Pancreas (tissue), 10 donors: ENCODE measurements around the gene LEKR1. TPM values are rescaled to one million over a fixed set of nuclear protein-coding genes. Genes with fewer than 3 reads are reported as not detected.

Experiments
- ATAC-seq, 4 donors: fragments of 200-7000 bp; cut with Tn5 transposase; one replicate each; pipeline versions ENCODE4 v1.8.0 to v1.9.1; 2020; ENCODE audit warnings: mild to moderate bottlenecking in 4 of 4, moderate library complexity in 4 of 4
- DNase-seq, 6 donors: peaks; one replicate each; pipeline ENCODE4 v3.0.0-alpha.2; 2020
- FAIRE-seq: peaks from 2 replicates; lab custom pipeline; 2012; peaks lifted over from hg19 to GRCh38; lab: Jason Lieb, UNC
- H3K27ac ChIP-seq, 4 donors: fragments of 200-600 bp; sonication (generic); 1 replicate in 3 of 4; 2 replicates in 1 of 4; pipeline versions ENCODE4 v1.5.0 to v1.8.0; 2020
- H3K27me3 ChIP-seq, 4 donors: fragments of 200-600 bp; one replicate each; pipeline ENCODE4 v1.8.0; 2021
- H3K36me3 ChIP-seq, 3 donors: fragments of 200-600 bp; sonication (generic) in 1 of 3; one replicate each; pipeline versions ENCODE4 v1.5.0 to v1.8.0; 2020 to 2021
- H3K4me1 ChIP-seq, 3 donors: fragments of 200-600 bp; one replicate each; pipeline ENCODE4 v1.8.0; 2021
- H3K4me3 ChIP-seq, 4 donors: fragments of 200-600 bp; sonication (generic) in 2 of 4; one replicate each; pipeline versions ENCODE4 v1.5.0 to v1.8.0; 2020 to 2021
- H3K9me3 ChIP-seq, 4 donors: fragments of 200-600 bp; one replicate each; pipeline ENCODE4 v1.8.0; 2021
- WGBS, 2 donors: extraction: QIAGEN DNeasy Blood & Tissue Kit; methylation state at CpG; one replicate each; pipeline ENCODE4 v1.1.7; 2013; 5-methylcytosine and 5-hydroxymethylcytosine counted together
- intact Hi-C, 3 donors: fragments of 100-400 bp; cut with DNase I; formaldehyde crosslinking; loops; one replicate each; pipeline versions ENCODE4 v1.11.1 to v1.14.2; 2022
- polyA plus RNA-seq, 2 donors: library from polyadenylated mRNA; stranded (reverse); fragments of 200-250 nt; gene quantifications; one replicate each; pipeline ENCODE4 v1.2.3, GENCODE V29; 2013
- total RNA-seq, 6 donors: library from RNA; stranded (reverse); fragmentation: NEBNext Ultra II Directional in 4 of 6; extraction: Animal tissue kit (Norgen Biotek cat#: 25700) in 4 of 6; gene quantifications; one replicate each; pipeline versions ENCODE4 v1.2.1 to v1.2.4, GENCODE V29; 2021 to 2023
- TF ChIP-seq, protein P1 (sequence below), 4 donors: fragments of 200-600 bp; sonication (generic) in 3 of 4; IDR thresholded peaks; one replicate each; pipeline versions ENCODE4 v1.5.0 to v1.8.0; 2021; ENCODE audit warnings: antibody characterized with exemption in 4 of 4
- donor health status: healthy with polysubstance abuse.
- donor health status: DM: no; HTN: no; CAD: no; lungs with moderate emphysema.
- donor health status: DM: no; HTN: no; CAD: no.
- donor health status: control.
- donor health status: control.
- donor health status: Bipolar disorder and iron deficiency.
- donor health status: DM: yes; HTN: yes; CAD: no.
- donor health status: DM: no; HTN: no; CAD: no.
- donor health status: DM: no; HTN: no; CAD: no.
- donor health status: DM: yes; HTN: yes; CAD: no.

Gene LEKR1
- total and polyA plus RNA-seq, 8 donors: 0.88 to 2.8 (median 2.0) TPM

DNA sequence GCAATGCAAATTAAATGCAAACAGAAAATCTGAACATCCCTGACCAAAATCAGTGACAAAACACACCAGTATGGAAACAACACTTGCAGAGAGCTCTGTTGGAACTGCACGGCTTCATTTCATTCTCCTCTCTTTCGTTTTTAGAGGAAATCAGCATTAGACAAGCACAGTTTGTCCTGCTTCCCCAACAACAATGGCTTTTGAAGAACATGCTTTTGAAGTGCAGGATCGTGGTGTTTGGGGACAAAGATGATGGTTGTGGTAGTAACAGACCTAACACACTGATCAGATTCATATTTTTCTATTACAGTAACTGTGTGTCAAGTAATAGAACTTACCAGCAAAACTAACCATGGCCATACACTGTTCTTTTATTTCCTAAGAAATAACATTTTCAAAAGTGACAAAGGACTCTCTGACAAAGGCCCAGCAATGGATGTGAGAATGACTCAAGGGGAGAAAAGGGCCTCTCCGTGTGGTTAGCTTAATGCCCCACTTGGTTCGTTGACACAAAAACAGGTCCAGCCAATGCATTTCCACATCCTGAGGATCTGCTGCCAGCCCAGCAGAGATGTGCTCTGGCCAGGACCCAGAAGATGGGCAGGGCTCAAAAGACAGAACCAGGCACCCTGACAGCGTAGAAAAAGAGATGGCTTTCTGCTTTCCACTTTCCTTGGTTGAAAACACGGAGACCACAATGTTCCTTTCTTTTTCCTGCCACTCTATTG is 249.7 kb downstream of the LEKR1 start:
- ATAC-seq: peak in 1 of 4 donors; percentile 22
- DNase-seq: no peak
- intact Hi-C loops: no loop called here
- H3K4me3 ChIP-seq: no peak overlapping the region
- H3K27ac ChIP-seq: no peak overlapping the region
- TF ChIP-seq, protein P1, sequence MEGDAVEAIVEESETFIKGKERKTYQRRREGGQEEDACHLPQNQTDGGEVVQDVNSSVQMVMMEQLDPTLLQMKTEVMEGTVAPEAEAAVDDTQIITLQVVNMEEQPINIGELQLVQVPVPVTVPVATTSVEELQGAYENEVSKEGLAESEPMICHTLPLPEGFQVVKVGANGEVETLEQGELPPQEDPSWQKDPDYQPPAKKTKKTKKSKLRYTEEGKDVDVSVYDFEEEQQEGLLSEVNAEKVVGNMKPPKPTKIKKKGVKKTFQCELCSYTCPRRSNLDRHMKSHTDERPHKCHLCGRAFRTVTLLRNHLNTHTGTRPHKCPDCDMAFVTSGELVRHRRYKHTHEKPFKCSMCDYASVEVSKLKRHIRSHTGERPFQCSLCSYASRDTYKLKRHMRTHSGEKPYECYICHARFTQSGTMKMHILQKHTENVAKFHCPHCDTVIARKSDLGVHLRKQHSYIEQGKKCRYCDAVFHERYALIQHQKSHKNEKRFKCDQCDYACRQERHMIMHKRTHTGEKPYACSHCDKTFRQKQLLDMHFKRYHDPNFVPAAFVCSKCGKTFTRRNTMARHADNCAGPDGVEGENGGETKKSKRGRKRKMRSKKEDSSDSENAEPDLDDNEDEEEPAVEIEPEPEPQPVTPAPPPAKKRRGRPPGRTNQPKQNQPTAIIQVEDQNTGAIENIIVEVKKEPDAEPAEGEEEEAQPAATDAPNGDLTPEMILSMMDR (IDR thresholded peaks at IDR 0.05): no peak
- H3K36me3 ChIP-seq: no peaks in the 10 kb centered on the region
- no peak for FAIRE-seq
- no peaks in the 10 kb centered on the region for H3K27me3 ChIP-seq
- peaks cover 2 to 8% (median 5%) of the 10 kb centered on the region in 3 donors for H3K4me1 ChIP-seq
- no peaks in the 10 kb centered on the region for H3K9me3 ChIP-seq
- WGBS, 2 donors: 69 to 77% methylated on average over 7 of the region's 7 CpGs

GRCh38 chr3:157077565-157077991 is 251.4 kb downstream of the LEKR1 start:
- H3K4me1 ChIP-seq: peaks cover 0 to 4% (median 4%) of the 10 kb centered on the region in 3 donors
- WGBS, 2 donors: 57 to 63% methylated on average over 4 of the region's 4 CpGs
- DNase-seq (no peak), ATAC-seq (peak in 3 of 4 donors; percentile 19 to 64 (median 55)), FAIRE-seq (no peak)
- no peaks in the 10 kb centered on the region for H3K36me3 ChIP-seq
- H3K4me3 ChIP-seq: no peak overlapping the region
- H3K27me3 ChIP-seq: no peaks in the 10 kb centered on the region
- TF ChIP-seq, protein P1 (IDR thresholded peaks at IDR 0.05): no peak
- intact Hi-C loops: no loop called here
- no peaks in the 10 kb centered on the region for H3K9me3 ChIP-seq
- peak overlapping the region in 2 of 4 donors; percentile 1 to 62 for H3K27ac ChIP-seq

- TF ChIP-seq, protein P1 (IDR thresholded peaks at IDR 0.05): no peak
- peak overlapping the region in 2 of 4 donors; percentile 1 to 62 for H3K27ac ChIP-seq
- WGBS, 2 donors: 80 to 86% methylated on average over 5 of the region's 5 CpGs
Measured at GRCh38 chr3:157078131-157078810, 252.1 kb downstream of the LEKR1 start.

GRCh38 chr3:157078811-157079185 is 252.6 kb downstream of the LEKR1 start:
- Histone ChIP-seq H3K4me1 (peaks cover 0 to 4% (median 4%) of the 10 kb centered on the region in 3 donors), H3K27me3 (no peaks in the 10 kb centered on the region), H3K27ac (no peak overlapping the region), H3K9me3 (no peaks in the 10 kb centered on the region), H3K4me3 (no peak overlapping the region), H3K36me3 (no peaks in the 10 kb centered on the region)
- DNase-seq (no peak), FAIRE-seq (no peak), ATAC-seq (no peak)
- WGBS, 2 donors: 71 to 100% methylated on average over 2 of the region's 2 CpGs
- intact Hi-C loops: no loop called here
- TF ChIP-seq, protein P1 (IDR thresholded peaks at IDR 0.05): no peak

More at GRCh38 chr3:157078131-157078810, 252.1 kb downstream of the LEKR1 start:
- DNase-seq (no peak), FAIRE-seq (no peak), ATAC-seq (no peak)
- H3K4me3 ChIP-seq: no peak overlapping the region
- H3K27me3 ChIP-seq: no peaks in the 10 kb centered on the region
- peaks cover 0 to 4% (median 4%) of the 10 kb centered on the region in 3 donors for H3K4me1 ChIP-seq
- intact Hi-C loops: no loop called here
- H3K36me3 ChIP-seq: no peaks in the 10 kb centered on the region
- H3K9me3 ChIP-seq: no peaks in the 10 kb centered on the region
